ENCODE results near the gene FXR2.
"Not testable (repeated sequence)": the region's sequence is repeated elsewhere in the genome, so short reads cannot be mapped to it uniquely, and the experiment has no call there.

The FXR2 gene

GRCh38 chr17:7626956-7627249, 12.2 kb upstream of the FXR2 start:
- peak overlapping the region; percentile 75 for H3K4me3 ChIP-seq (ENCODE audit: insufficient read length, low read depth)
- TF ChIP-seq YY1 (IDR thresholded peaks at IDR 0.05; ENCODE audit: insufficient read depth, insufficient read length) = no peak
- TF ChIP-seq SUZ12 (IDR thresholded peaks at IDR 0.05; ENCODE audit: extremely low read depth, insufficient read depth, insufficient read length) = no peak
- no peak for TF ChIP-seq ZNF274 (IDR thresholded peaks at IDR 0.05; ENCODE audit: low read depth, low read length)
- DNase-seq (ENCODE audit: low read depth, low spot score) = no peak
- H3K27me3 ChIP-seq (ENCODE audit: insufficient read depth, insufficient read length) = no peaks in the 10 kb centered on the region
- H3K9ac ChIP-seq (ENCODE audit: insufficient read length, low read depth) = peak overlapping the region; percentile 91
- peaks cover 2% of the 10 kb centered on the region for H3K36me3 ChIP-seq (ENCODE audit: insufficient read depth, insufficient read length, low read length)
- no peaks in the 10 kb centered on the region for H3K9me3 ChIP-seq (ENCODE audit: insufficient read depth, low read length)
- H3K4me1 ChIP-seq (ENCODE audit: insufficient read depth, insufficient read length) = no peaks in the 10 kb centered on the region

- Histone ChIP-seq H3K4me1 (ENCODE audit: insufficient read depth, insufficient read length) (no peaks in the 10 kb centered on the region), H3K9ac (ENCODE audit: insufficient read length, low read depth) (peak overlapping the region; percentile 91), H3K9me3 (ENCODE audit: insufficient read depth, low read length) (no peaks in the 10 kb centered on the region), H3K4me3 (ENCODE audit: insufficient read length, low read depth) (peak overlapping the region; percentile 75), H3K27me3 (ENCODE audit: insufficient read depth, insufficient read length) (no peaks in the 10 kb centered on the region), H3K36me3 (ENCODE audit: insufficient read depth, insufficient read length, low read length) (peaks cover 2% of the 10 kb centered on the region)
- TF ChIP-seq YY1 (IDR thresholded peaks at IDR 0.05; ENCODE audit: insufficient read depth, insufficient read length) = no peak
- DNase-seq (ENCODE audit: low read depth, low spot score) = no peak
Observed at GRCh38 chr17:7626307-7626706, 11.6 kb upstream of the FXR2 start.

GRCh38 chr17:7625749-7626148, 11.1 kb upstream of the FXR2 start:
- not testable (repeated sequence) for H3K36me3 ChIP-seq (ENCODE audit: insufficient read depth, insufficient read length, low read length); H3K9me3 ChIP-seq (ENCODE audit: insufficient read depth, low read length); H3K4me3 ChIP-seq (ENCODE audit: insufficient read length, low read depth); H3K27me3 ChIP-seq (ENCODE audit: insufficient read depth, insufficient read length); H3K4me1 ChIP-seq (ENCODE audit: insufficient read depth, insufficient read length); H3K9ac ChIP-seq (ENCODE audit: insufficient read length, low read depth); DNase-seq (ENCODE audit: low read depth, low spot score)

GRCh38 chr17:7623661-7624060, 9.0 kb upstream of the FXR2 start:
- Histone ChIP-seq H3K36me3 (ENCODE audit: insufficient read depth, insufficient read length, low read length) (peaks cover 2% of the 10 kb centered on the region), H3K4me1 (ENCODE audit: insufficient read depth, insufficient read length) (no peaks in the 10 kb centered on the region), H3K4me3 (ENCODE audit: insufficient read length, low read depth) (no peak overlapping the region), H3K9me3 (ENCODE audit: insufficient read depth, low read length) (no peaks in the 10 kb centered on the region), H3K27me3 (ENCODE audit: insufficient read depth, insufficient read length) (no peaks in the 10 kb centered on the region), H3K9ac (ENCODE audit: insufficient read length, low read depth) (no peak overlapping the region)
- no peak for DNase-seq (ENCODE audit: low read depth, low spot score)
- TF ChIP-seq YY1 (IDR thresholded peaks at IDR 0.05; ENCODE audit: insufficient read depth, insufficient read length) = no peak
- no peak for TF ChIP-seq SUZ12 (IDR thresholded peaks at IDR 0.05; ENCODE audit: extremely low read depth, insufficient read depth, insufficient read length)
- no peak for TF ChIP-seq ZNF274 (IDR thresholded peaks at IDR 0.05; ENCODE audit: low read depth, low read length)

- no peak for DNase-seq (ENCODE audit: low read depth, low spot score)
- TF ChIP-seq ZNF274 (IDR thresholded peaks at IDR 0.05; ENCODE audit: low read depth, low read length) (no peak), YY1 (IDR thresholded peaks at IDR 0.05; ENCODE audit: insufficient read depth, insufficient read length) (no peak), SUZ12 (IDR thresholded peaks at IDR 0.05; ENCODE audit: extremely low read depth, insufficient read depth, insufficient read length) (no peak)
- Histone ChIP-seq H3K9ac (ENCODE audit: insufficient read length, low read depth) (no peak overlapping the region), H3K9me3 (ENCODE audit: insufficient read depth, low read length) (no peaks in the 10 kb centered on the region), H3K27me3 (ENCODE audit: insufficient read depth, insufficient read length) (no peaks in the 10 kb centered on the region), H3K4me3 (ENCODE audit: insufficient read length, low read depth) (no peak overlapping the region), H3K4me1 (ENCODE audit: insufficient read depth, insufficient read length) (no peaks in the 10 kb centered on the region), H3K36me3 (ENCODE audit: insufficient read depth, insufficient read length, low read length) (no peaks in the 10 kb centered on the region)
Observed at GRCh38 chr17:7620835-7621234, 6.1 kb upstream of the FXR2 start.

GRCh38 chr17:7618608-7619007, 3.9 kb upstream of the FXR2 start:
- DNase-seq (ENCODE audit: low read depth, low spot score) = no peak
- TF ChIP-seq YY1 (IDR thresholded peaks at IDR 0.05; ENCODE audit: insufficient read depth, insufficient read length) (no peak), ZNF274 (IDR thresholded peaks at IDR 0.05; ENCODE audit: low read depth, low read length) (no peak), SUZ12 (IDR thresholded peaks at IDR 0.05; ENCODE audit: extremely low read depth, insufficient read depth, insufficient read length) (no peak)
- no peaks in the 10 kb centered on the region for H3K9me3 ChIP-seq (ENCODE audit: insufficient read depth, low read length)
- H3K36me3 ChIP-seq (ENCODE audit: insufficient read depth, insufficient read length, low read length) = no peaks in the 10 kb centered on the region
- no peak overlapping the region for H3K4me3 ChIP-seq (ENCODE audit: insufficient read length, low read depth)
- no peak overlapping the region for H3K9ac ChIP-seq (ENCODE audit: insufficient read length, low read depth)
- no peaks in the 10 kb centered on the region for H3K27me3 ChIP-seq (ENCODE audit: insufficient read depth, insufficient read length)
- no peaks in the 10 kb centered on the region for H3K4me1 ChIP-seq (ENCODE audit: insufficient read depth, insufficient read length)

- TF ChIP-seq ZNF274 (IDR thresholded peaks at IDR 0.05; ENCODE audit: low read depth, low read length) = no peak
- TF ChIP-seq SUZ12 (IDR thresholded peaks at IDR 0.05; ENCODE audit: extremely low read depth, insufficient read depth, insufficient read length) = no peak
- TF ChIP-seq YY1 (IDR thresholded peaks at IDR 0.05; ENCODE audit: insufficient read depth, insufficient read length) = no peak
- H3K9me3 ChIP-seq (ENCODE audit: insufficient read depth, low read length) = no peaks in the 10 kb centered on the region
- no peaks in the 10 kb centered on the region for H3K27me3 ChIP-seq (ENCODE audit: insufficient read depth, insufficient read length)
- DNase-seq (ENCODE audit: low read depth, low spot score) = no peak
- no peak overlapping the region for H3K4me3 ChIP-seq (ENCODE audit: insufficient read length, low read depth)
- H3K4me1 ChIP-seq (ENCODE audit: insufficient read depth, insufficient read length) = no peaks in the 10 kb centered on the region
- no peak overlapping the region for H3K9ac ChIP-seq (ENCODE audit: insufficient read length, low read depth)
- peaks cover 16% of the 10 kb centered on the region for H3K36me3 ChIP-seq (ENCODE audit: insufficient read depth, insufficient read length, low read length)
Observed at GRCh38 chr17:7615265-7615747, 609 bp upstream of the FXR2 start.

- Histone ChIP-seq H3K4me3 (ENCODE audit: insufficient read length, low read depth) (peak overlapping the region; percentile 74), H3K9ac (ENCODE audit: insufficient read length, low read depth) (peak overlapping the region; percentile 80), H3K4me1 (ENCODE audit: insufficient read depth, insufficient read length) (no peaks in the 10 kb centered on the region), H3K9me3 (ENCODE audit: insufficient read depth, low read length) (no peaks in the 10 kb centered on the region), H3K36me3 (ENCODE audit: insufficient read depth, insufficient read length, low read length) (peaks cover 27% of the 10 kb centered on the region), H3K27me3 (ENCODE audit: insufficient read depth, insufficient read length) (no peaks in the 10 kb centered on the region)
- TF ChIP-seq ZNF274 (IDR thresholded peaks at IDR 0.05; ENCODE audit: low read depth, low read length) = no peak
- no peak for TF ChIP-seq SUZ12 (IDR thresholded peaks at IDR 0.05; ENCODE audit: extremely low read depth, insufficient read depth, insufficient read length)
- TF ChIP-seq YY1 (IDR thresholded peaks at IDR 0.05; ENCODE audit: insufficient read depth, insufficient read length) = no peak
- DNase-seq (ENCODE audit: low read depth, low spot score) = no peak
Observed at GRCh38 chr17:7613769-7614424, 800 bp downstream of the FXR2 start.
